GM21360 (cell line): ENCODE measurements around the gene RPE.

Source experiments
- ATAC-seq: cut with Tn5 transposase; IDR thresholded peaks from one replicate; pipeline ENCODE4 v1.9.1; 2021; ENCODE audit warnings: mild to moderate bottlenecking, moderate library complexity; ENCODE audit not compliant: unreplicated experiment

Gene RPE

DNA sequence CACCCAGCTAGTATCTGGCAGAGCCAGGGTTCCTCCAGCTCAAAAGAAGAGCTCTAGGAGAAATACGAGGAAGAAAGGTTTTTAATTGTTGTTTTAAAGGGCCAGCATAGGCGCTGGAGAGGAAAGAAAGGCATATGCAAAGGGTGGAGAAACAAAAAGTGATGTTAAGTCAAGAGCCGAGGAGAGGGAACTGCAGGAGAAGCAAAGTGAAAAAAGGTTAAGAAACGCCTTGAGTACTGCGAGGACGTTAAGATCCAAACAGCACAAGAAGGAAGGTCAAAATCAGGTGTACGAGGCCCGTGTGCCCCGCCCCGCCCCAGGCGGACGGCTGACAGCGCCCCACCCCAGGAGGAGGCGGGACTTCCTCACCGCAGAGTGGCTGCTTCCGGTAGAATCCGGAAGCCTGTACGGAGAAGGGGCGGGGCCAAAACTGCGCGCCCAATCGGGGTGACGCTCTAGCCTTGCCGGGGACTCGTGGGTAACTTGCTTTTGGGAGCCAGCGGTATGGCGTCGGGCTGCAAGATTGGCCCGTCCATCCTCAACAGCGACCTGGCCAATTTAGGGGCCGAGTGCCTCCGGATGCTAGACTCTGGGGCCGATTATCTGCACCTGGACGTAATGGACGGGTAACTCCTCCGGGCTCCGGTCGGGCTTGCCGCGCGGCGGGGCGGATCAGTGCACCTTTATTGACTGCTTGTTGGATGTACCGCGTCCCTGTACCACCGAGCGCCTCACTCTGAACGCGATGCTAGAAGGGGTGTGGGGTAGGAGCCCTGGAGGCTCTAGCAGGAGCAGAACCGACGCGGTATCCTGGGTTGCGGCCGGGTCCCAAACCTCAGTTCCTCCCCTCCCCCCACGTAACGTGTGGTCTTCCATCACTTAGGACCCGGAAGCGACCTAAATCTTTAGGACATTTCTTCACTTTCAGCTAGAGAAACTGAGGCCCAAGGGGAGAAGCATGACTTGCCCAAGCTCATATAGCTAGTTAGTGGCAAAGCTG, at the start of gene RPE:
Gene RPE (plus strand): TSS at position 481 of the 1,000 bp plus-strand sequence. CDS start 24 bp downstream, at position 505.
- ATAC-seq = peak; percentile 99

DNA sequence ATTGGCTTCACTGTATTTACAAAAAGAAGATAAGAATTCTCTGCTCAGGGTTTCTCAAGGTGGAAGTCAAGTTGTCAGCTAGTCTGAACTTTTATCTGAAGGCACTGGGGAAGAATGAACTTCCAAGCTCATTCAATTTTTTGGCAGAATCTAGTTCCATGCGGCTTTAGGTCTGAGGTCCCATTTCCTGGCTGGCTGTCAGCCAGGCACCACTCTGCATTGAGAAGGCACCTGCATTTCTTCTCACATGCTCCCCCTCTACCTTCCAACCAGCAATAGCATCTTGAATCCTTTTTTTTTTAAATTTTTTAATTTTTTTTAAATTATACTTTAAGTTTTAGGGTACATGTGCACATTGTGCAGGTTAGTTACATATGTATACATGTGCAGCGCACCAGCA, 46.2 kb upstream of the RPE start:
- ATAC-seq = no peak

DNA sequence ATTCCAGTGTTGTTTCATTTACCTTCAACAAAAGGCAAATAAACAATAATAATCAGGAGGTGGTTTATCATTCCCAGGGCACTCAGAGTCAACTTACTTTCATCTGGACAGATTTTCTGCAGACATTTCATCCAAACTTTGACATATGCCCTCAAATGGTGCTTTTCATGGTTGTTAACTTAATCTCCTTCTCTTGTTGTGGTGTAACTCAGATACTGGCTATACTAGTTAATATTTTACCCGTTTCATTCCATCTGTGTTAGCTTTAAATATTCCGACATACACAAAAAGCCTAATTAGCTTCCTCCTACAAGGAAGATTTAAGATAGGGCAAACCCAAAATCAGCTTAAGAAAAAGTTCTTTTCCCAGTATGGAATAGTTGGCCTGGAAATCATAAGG, 44.4 kb upstream of the RPE start:
- ATAC-seq = no peak

DNA sequence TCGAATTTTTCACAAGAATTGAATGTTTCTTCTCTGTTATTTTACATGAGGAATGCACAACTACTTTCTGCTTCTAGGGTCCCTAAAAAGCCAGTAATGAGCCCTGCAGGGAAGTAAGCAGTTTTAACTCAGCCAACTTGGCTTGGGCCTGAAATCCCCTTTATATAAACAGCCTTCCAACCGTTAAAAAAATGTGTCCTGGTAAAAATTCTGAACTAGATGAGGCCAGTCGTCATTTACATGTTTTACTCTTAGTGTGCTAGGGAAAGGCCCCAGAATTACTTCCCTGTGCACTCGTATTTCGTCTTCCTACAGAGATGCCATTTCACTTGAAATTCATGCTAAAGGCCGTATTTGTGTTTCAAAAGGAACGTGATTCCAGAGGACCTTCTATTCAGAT, 42.4 kb upstream of the RPE start:
- ATAC-seq = no peak

- ATAC-seq = peak; percentile 93
These were observed 41.5 kb upstream of the RPE start for GRCh38 chr2:209960676-209961630.

DNA sequence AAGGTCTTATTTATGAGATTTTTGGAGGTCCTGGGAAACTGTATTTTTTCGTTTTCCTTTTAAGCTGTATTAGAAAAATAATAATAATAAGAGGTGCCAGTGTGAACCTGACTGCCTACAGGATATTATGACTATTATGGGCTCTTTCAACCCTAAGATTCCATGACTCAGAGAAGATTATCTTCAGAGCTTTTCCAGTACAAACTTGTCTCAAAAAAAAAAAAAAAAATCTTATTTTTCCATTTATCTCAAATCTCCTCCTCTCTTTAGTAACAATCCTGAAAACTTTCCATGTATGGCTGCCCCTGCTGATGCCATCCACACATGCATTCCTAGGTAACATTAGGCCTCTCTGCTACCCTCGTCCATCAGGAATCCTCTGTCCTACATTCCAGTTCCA, 36.7 kb upstream of the RPE start:
- no peak for ATAC-seq

GRCh38 chr2:209969692-209970091, 32.7 kb upstream of the RPE start:
- no peak for ATAC-seq

GRCh38 chr2:209970271-209970670, 32.2 kb upstream of the RPE start:
- ATAC-seq = no peak

DNA sequence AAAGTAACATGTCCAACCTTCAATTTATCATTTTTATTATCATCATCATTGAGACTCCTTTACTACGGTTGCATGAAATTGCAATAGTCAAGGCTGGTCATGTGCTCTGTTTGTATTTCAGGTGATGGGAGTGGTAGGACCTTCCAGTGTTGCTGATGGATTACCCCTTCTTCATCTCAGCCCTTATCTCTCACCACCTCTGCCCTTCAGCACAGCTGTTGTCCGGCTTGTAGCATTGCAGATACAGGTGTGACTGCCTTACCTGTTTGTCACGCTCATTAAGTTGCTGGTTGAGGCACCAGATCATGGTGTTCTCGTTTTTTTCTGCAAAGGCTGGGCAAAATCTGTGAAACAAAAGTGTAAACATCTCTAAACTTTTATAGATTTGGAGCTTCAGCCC, 31.7 kb upstream of the RPE start:
- ATAC-seq = no peak

DNA sequence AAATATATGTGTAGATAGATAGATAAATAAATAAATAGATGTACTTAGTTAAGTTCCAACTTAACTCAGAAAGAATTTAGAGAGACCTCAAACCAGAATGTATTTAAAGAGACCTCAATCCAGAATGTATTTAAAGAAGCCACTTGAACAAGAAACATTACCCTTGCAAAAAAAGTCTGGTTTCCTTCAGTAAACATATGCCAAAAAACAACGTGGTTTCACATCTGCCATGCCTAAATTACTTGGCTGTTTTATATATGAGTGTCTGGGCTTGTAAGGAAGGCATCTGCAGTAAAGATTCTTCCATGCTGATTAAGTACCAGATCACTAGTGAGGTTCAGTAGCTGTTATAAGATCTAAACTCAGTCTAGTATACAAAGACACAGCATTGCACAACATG, 29.1 kb upstream of the RPE start:
- no peak for ATAC-seq

DNA sequence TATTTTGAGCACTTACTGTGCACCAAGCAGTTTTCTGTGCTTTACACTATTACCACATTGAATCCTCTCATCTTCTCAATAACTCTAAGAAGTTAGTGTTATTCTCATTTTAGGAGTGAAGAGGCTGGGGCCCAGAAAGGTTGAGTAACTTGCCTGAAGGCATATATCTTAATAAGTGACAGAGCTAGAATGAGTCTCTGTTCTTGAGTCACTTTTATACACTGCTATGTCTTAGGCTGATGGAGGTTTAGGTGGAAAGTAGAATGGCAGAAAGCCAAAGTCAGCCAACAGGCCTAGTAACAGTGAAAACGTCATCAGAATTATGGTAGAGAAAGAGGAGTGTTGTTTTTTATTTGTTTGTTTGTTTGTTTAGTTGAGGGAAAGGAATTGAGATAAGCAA, 27.9 kb upstream of the RPE start:
- ATAC-seq = no peak

GRCh38 chr2:209976698-209977385, 25.6 kb upstream of the RPE start:
- ATAC-seq = no peak

GRCh38 chr2:209977386-209978239, 24.8 kb upstream of the RPE start:
- ATAC-seq = peak; percentile 47

GRCh38 chr2:209984291-209984690, 18.1 kb upstream of the RPE start:
- ATAC-seq = no peak

DNA sequence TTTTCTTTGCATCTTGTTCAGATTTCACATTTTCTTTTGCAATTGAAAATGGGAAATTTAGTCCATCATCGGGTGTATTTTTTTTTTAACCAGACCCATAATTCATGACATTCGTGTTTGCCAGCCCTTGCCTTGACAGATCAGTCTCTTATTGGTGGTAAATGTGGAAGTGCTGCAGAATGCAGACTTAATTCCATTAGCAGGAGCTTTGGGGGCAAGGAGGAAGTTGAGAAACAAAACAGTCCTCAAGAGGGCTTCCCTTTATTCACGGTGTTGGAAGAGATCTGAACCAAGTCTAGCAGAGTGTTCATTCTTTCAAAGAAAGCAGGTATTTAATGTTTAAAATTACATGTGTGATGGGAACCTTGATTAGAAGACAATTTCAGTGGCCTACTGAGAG, 16.6 kb upstream of the RPE start:
- no peak for ATAC-seq

DNA sequence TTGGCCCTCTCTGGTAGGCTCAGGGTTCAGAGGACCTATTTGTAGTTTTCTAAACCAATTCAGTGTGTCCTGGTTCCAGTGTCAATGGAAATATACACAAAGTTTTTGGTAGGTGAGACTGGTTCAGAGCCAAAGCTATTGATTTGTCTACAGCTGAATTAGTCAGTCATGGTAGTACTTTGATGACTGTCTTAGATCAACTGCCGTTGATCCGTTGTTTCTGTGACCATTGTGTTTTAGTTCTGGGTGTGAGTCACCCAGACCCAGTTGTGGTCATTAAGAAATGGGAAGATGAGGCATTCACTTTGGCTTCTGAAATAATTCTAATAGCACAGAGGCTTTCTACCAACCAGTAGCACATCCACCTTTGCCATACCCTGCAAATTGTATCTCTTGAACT, 16.0 kb upstream of the RPE start:
- ATAC-seq = no peak

DNA sequence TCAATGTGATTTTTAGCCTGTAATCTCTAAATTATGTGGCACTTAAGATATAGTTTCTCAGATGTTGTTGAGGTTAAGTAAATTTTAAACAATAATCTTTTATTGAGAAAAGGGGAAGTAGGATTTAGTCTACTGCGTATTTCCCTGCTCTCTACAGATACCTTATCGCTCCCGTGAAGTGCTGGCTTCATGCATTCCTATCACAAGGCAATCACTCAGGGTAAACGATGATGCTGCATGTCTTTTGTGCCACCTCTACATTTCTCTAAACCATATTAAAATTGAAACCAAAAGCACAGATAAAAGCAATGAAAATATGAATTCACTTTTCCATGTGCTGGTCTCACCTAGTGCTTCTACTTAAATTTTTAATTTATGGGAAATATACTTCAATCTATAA, 14.4 kb upstream of the RPE start:
- no peak for ATAC-seq

DNA sequence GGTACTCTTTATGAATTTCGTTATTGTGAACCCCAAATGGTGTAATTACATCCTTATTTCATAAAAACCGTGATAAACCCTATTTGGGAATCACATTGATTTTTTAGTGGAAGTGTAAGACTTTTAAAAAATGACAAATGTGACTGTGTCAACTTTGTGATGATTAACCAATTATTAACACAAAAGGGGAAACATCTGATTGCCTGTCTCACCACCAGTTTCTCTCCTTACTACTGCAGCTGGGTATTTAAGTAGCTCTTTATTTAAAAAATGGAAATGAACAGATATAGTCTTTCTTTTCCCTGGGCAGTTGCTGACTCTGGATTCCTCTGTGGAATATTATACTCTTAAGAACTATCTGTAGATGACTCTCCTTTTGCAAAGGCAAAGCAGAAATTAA, 11.6 kb upstream of the RPE start:
- ATAC-seq = no peak

GRCh38 chr2:209993968-209994367, 8.5 kb upstream of the RPE start:
- no peak for ATAC-seq

GRCh38 chr2:209998596-209998995, 3.8 kb upstream of the RPE start:
- ATAC-seq = no peak
